ENCODE measurements around the gene PDCD4.

Gene PDCD4

DNA sequence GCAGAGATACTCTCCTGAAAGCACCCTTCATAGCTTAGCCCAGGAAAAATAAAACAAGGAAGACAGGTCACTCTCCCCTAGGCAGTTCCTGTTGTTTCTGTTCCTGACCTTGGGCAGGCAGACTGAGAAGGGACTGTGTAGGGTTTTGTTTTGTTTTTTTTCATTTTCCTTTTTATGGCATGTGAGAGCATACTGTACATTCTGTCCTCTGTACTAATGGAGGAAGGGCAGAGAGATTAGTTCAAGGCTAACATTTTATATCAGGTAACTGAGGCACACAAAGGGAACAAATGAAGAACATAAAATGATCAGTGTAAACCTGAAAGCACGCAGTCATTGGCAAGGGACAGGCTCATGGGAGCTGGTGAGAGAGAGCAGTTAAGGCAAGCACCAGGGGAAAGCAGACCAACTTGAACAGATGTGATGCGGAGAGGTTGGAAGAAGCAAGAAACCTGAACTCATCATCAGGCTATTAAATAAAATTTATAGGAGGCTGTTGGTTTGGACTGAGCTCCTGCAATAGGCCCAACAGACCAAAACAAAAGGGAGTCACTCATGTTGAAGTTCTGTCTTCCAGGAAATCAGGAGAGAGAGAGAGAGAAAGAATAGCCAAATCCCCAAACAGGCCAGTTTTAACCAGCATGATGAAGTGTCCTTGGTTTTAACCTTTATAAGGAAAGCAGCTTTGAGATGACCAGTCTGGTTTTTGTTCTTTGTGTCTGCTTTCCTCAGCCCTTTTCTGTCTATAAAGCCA, 34.1 kb upstream of the PDCD4 start:
- TF ChIP-seq, protein P1, sequence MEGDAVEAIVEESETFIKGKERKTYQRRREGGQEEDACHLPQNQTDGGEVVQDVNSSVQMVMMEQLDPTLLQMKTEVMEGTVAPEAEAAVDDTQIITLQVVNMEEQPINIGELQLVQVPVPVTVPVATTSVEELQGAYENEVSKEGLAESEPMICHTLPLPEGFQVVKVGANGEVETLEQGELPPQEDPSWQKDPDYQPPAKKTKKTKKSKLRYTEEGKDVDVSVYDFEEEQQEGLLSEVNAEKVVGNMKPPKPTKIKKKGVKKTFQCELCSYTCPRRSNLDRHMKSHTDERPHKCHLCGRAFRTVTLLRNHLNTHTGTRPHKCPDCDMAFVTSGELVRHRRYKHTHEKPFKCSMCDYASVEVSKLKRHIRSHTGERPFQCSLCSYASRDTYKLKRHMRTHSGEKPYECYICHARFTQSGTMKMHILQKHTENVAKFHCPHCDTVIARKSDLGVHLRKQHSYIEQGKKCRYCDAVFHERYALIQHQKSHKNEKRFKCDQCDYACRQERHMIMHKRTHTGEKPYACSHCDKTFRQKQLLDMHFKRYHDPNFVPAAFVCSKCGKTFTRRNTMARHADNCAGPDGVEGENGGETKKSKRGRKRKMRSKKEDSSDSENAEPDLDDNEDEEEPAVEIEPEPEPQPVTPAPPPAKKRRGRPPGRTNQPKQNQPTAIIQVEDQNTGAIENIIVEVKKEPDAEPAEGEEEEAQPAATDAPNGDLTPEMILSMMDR (IDR thresholded peaks at IDR 0.05), result no peak
- Histone ChIP-seq H3K27me3 (no peaks in the 10 kb centered on the region), H3K4me3 (ENCODE audit: low read depth in 1 of 2, low read length in 1 of 2) (no peak overlapping the region), H3K9me3 (no peaks in the 10 kb centered on the region), H3K4me1 (ENCODE audit: control insufficient read depth in 1 of 2, insufficient read depth in 1 of 2, low read depth in 1 of 2, low read length in 1 of 2) (no peaks in the 10 kb centered on the region), H3K27ac (no peak overlapping the region), H3K36me3 (no peaks in the 10 kb centered on the region)

DNA sequence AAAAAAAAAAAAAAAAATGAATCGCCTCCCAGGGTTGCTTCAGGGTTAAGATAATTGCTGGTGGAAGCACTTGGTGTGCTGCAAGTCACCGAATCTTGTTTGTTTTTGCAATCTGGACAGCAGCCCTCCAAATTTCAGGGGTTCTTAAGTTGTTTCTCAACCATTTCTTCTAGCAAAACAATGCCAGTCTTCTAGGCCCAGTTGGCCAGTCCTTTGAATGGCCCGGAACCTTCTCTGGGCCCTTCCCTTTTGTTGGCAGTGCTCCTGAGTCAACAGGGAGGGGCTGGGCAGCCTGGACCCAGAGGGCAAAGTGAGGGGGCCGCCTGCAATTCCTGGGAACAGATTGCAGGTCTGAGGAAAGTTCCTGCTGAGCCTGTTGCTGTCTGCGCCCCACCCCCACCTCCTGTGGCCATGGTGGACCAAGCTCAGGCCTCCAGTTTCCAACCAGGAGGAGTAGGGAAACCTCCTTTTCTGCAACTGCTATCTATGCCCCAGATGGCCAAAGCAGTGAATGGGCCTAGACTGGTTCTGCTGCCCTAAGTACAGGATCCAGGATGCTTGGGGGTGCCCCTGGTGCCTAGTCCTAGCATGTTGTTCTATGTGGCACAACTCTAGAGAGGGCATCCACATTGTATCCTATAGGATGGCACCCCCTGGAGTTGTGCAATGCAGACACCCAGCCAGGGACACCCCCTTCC, 31.4 kb upstream of the PDCD4 start:
- peaks cover 0 to 8% of the 10 kb centered on the region in 2 experiments for H3K4me1 ChIP-seq (ENCODE audit: control insufficient read depth in 1 of 2, insufficient read depth in 1 of 2, low read depth in 1 of 2, low read length in 1 of 2)
- TF ChIP-seq, protein P1 (IDR thresholded peaks at IDR 0.05), result no peak

DNA sequence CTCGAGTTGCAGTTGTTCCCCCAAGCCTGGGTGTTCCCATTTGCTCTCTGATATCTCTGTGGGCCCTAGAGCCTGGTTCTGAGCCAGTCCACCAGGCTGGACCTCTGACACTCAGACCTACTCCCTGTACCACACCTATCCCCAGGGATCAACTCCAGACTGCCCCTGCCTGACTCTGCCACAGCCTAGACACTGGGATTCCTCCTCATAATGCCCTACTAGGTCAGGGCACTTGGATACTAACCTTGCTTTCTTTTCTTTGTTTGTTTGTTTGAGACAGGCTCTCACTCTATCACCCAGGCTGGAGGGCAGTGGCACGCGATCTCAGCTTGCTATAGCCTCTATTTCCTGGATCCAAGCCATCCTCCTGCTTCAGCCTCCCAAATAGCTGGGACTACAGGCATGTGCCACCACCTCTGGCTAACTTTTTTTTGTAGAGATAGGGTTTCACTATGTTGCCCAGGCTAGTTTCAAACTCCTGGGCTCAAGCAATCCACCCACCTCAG, 30.8 kb upstream of the PDCD4 start:
- Histone ChIP-seq H3K27me3 (no peaks in the 10 kb centered on the region), H3K9me3 (no peaks in the 10 kb centered on the region), H3K27ac (no peak overlapping the region), H3K36me3 (no peaks in the 10 kb centered on the region), H3K4me3 (ENCODE audit: low read depth in 1 of 2, low read length in 1 of 2) (no peak overlapping the region), H3K4me1 (ENCODE audit: control insufficient read depth in 1 of 2, insufficient read depth in 1 of 2, low read depth in 1 of 2, low read length in 1 of 2) (peaks cover 0 to 8% of the 10 kb centered on the region in 2 experiments)
- TF ChIP-seq, protein P1 (IDR thresholded peaks at IDR 0.05), result no peak

More for the DNA sequence above, 31.4 kb upstream of the PDCD4 start:
- Histone ChIP-seq H3K4me3 (ENCODE audit: low read depth in 1 of 2, low read length in 1 of 2) (no peak overlapping the region), H3K9me3 (no peaks in the 10 kb centered on the region), H3K27ac (no peak overlapping the region), H3K36me3 (no peaks in the 10 kb centered on the region), H3K27me3 (no peaks in the 10 kb centered on the region)

DNA sequence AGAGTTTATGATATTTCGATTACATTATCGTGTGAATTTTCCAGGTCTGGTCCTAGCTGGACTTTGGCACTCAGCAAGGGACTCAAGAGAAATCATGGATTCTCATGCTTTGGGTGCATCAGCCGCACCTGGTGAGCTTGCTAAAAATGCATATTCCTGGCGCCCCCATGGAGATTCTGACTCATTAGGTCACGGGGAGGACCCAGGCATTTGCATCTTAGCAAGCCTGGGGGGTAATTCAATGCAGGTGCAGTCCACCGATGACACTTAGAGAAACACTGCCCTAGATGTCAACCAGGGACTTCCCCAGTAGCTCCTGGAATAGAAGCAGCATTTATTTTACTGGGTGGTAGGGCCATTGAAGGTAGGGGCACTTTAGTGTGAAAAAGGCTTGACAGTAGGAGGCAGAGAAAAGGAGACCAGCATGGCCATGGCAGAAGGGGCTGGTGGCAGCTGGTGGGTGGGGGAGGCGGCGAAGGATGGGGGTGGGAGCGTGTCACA, 29.9 kb upstream of the PDCD4 start:
- no peak overlapping the region for H3K4me3 ChIP-seq (ENCODE audit: low read depth in 1 of 2, low read length in 1 of 2)
- H3K36me3 ChIP-seq, result no peaks in the 10 kb centered on the region
- H3K4me1 ChIP-seq (ENCODE audit: control insufficient read depth in 1 of 2, insufficient read depth in 1 of 2, low read depth in 1 of 2, low read length in 1 of 2), result peaks cover 0 to 10% of the 10 kb centered on the region in 2 experiments
- no peaks in the 10 kb centered on the region for H3K9me3 ChIP-seq
- TF ChIP-seq, protein P1 (IDR thresholded peaks at IDR 0.05), result no peak
- no peaks in the 10 kb centered on the region for H3K27me3 ChIP-seq
- H3K27ac ChIP-seq, result no peak overlapping the region

- Histone ChIP-seq H3K9me3 (no peaks in the 10 kb centered on the region), H3K36me3 (no peaks in the 10 kb centered on the region), H3K4me3 (ENCODE audit: low read depth in 1 of 2, low read length in 1 of 2) (no peak overlapping the region), H3K4me1 (ENCODE audit: control insufficient read depth in 1 of 2, insufficient read depth in 1 of 2, low read depth in 1 of 2, low read length in 1 of 2) (peaks cover 0 to 13% of the 10 kb centered on the region in 2 experiments), H3K27me3 (no peaks in the 10 kb centered on the region), H3K27ac (no peak overlapping the region)
- TF ChIP-seq, protein P1 (IDR thresholded peaks at IDR 0.05), result no peak
Measured at GRCh38 chr10:110842326-110842904, 29.3 kb upstream of the PDCD4 start.

All from neutrophil (primary cell).